Keratinocyte (primary cell): ENCODE data around the gene KCNG2. TPM values are rescaled to one million over a fixed set of nuclear protein-coding genes. Genes with fewer than 3 reads are reported as not detected.

Experiments used
- DNase-seq: peaks from one replicate; pipeline ENCODE4 v3.0.0-alpha.2; 2011; ENCODE audit warnings: low read depth, missing footprints, low spot score
- FAIRE-seq: peaks from 2 replicates; lab custom pipeline; 2011; peaks lifted over from hg19 to GRCh38; lab: Jason Lieb, UNC
- H2AFZ ChIP-seq: 2 replicates; pipeline ENCODE4 v1.6.0; 2012; ENCODE audit warnings: low read length, control low read depth, inconsistent platforms; ENCODE audit not compliant: control insufficient read depth
- H3K27ac ChIP-seq: 2 replicates; pipeline ENCODE4 v1.5.1; 2011; ENCODE audit warnings: low read length; ENCODE audit not compliant: control insufficient read depth, insufficient read depth
- H3K27me3 ChIP-seq: 3 replicates; pipeline ENCODE4 v1.6.0; 2011; ENCODE audit warnings: low read length; ENCODE audit not compliant: control insufficient read depth, insufficient read depth; ENCODE audit errors: extremely low read depth
- H3K36me3 ChIP-seq, 2 experiments: 2 replicates in 1 of 2; 3 replicates in 1 of 2; pipeline ENCODE4 v1.5.1; 2011; ENCODE audit warnings: low read length in 2 of 2, mild to moderate bottlenecking in 1 of 2; ENCODE audit not compliant: control insufficient read depth in 2 of 2, insufficient read depth in 2 of 2; ENCODE audit errors: extremely low read depth in 1 of 2
- H3K4me1 ChIP-seq: 3 replicates; pipeline ENCODE4 v1.5.1; 2011; ENCODE audit warnings: low read length; ENCODE audit not compliant: control insufficient read depth, insufficient read depth; ENCODE audit errors: extremely low read depth
- H3K4me2 ChIP-seq: 3 replicates; pipeline ENCODE4 v1.6.0; 2011; ENCODE audit warnings: low read depth, low read length; ENCODE audit not compliant: control insufficient read depth, insufficient read depth; ENCODE audit errors: extremely low read depth
- H3K4me3 ChIP-seq, 3 experiments: fragments of 200-600 bp in 1 of 3; sonication (generic) in 1 of 3; 2 replicates in 2 of 3; 3 replicates in 1 of 3; pipeline ENCODE4 v1.5.1; 2011 to 2016; ENCODE audit warnings: low read length in 3 of 3, mild to moderate bottlenecking in 3 of 3, control low read depth in 2 of 3, inconsistent platforms in 1 of 3, low read depth in 1 of 3, mixed read lengths in 1 of 3, mixed run types in 1 of 3, moderate library complexity in 1 of 3; ENCODE audit not compliant: control insufficient read depth in 2 of 3, insufficient read depth in 2 of 3; ENCODE audit errors: extremely low read depth in 1 of 3
- H3K79me2 ChIP-seq: 2 replicates; pipeline ENCODE4 v1.6.0; 2012; ENCODE audit warnings: low read length; ENCODE audit not compliant: control insufficient read depth, insufficient read depth
- H3K9ac ChIP-seq: 3 replicates; pipeline ENCODE4 v1.6.0; 2011; ENCODE audit warnings: low read length; ENCODE audit not compliant: control insufficient read depth, insufficient read depth; ENCODE audit errors: extremely low read depth
- H3K9me1 ChIP-seq: 3 replicates; pipeline ENCODE4 v1.6.0; 2011; ENCODE audit warnings: low read length; ENCODE audit not compliant: control insufficient read depth, insufficient read depth; ENCODE audit errors: extremely low read depth
- H3K9me3 ChIP-seq: 2 replicates; pipeline ENCODE4 v1.5.1; 2012; ENCODE audit warnings: low read depth, low read length; ENCODE audit not compliant: control insufficient read depth
- H4K20me1 ChIP-seq: 3 replicates; pipeline ENCODE4 v1.6.0; 2011; ENCODE audit warnings: low read length; ENCODE audit not compliant: control insufficient read depth, insufficient read depth; ENCODE audit errors: extremely low read depth
- EZH2 ChIP-seq: IDR thresholded peaks from one replicate; pipeline ENCODE4 v1.6.1; 2012; ENCODE audit warnings: inconsistent platforms, mild to moderate bottlenecking, low read length, moderate library complexity
- dilution Hi-C: fragments of 300-500 bp; cut with MboI; formaldehyde crosslinking; loops from one replicate; pipeline ENCODE4 v1.7.0; 2020; ENCODE audit warnings: low sequenced_read_pairs; ENCODE audit not compliant: extremely low pct_ligation_motif_present
- polyA plus RNA-seq, 5 experiments: library from polyadenylated mRNA; depleted of rRNA in 3 of 5; stranded (reverse) in 3 of 5; stranded (forward) in 1 of 5; unstranded in 1 of 5; fragments of >200 nt; gene quantifications; 1 replicate in 1 of 5; 2 replicates in 3 of 5; 3 replicates in 1 of 5; pipeline versions ENCODE4 v1.2.1 to v1.2.3, GENCODE V29; 2011 to 2012; ENCODE audit warnings: missing spikeins in 2 of 5, low read depth in 1 of 5, low replicate concordance in 1 of 5
- TF ChIP-seq, protein P1 (sequence below), 3 experiments: IDR thresholded peaks in 1 of 3; conservative IDR thresholded peaks in 1 of 3; optimal IDR thresholded peaks in 1 of 3; 2 replicates in 2 of 3; 3 replicates in 1 of 3; pipeline versions ENCODE3 to v1.5.1; 2011; ENCODE audit warnings: low read length in 3 of 3, mild to moderate bottlenecking in 3 of 3, moderate library complexity in 2 of 3, control low read depth in 1 of 3, inconsistent platforms in 1 of 3; ENCODE audit not compliant: insufficient read depth in 2 of 3; ENCODE audit errors: extremely low read depth in 1 of 3

Gene KCNG2
- polyA plus RNA-seq, 1 donor (not counting 4 experiments of a cell fraction or from before 2014, with no cell fraction given), result not detected

GRCh38 chr18:79940814-79941472 lies 143.2 kb downstream of the KCNG2 start:
- Histone ChIP-seq H3K27ac (no peak overlapping the region), H3K9me3 (peaks cover under 1% of the 10 kb centered on the region), H3K4me3 (no peak overlapping the region), H3K4me2 (no peak overlapping the region), H3K27me3 (no peaks in the 10 kb centered on the region), H2AFZ (no peak overlapping the region), H3K9me1 (no peaks in the 10 kb centered on the region), H4K20me1 (peaks cover 5% of the 10 kb centered on the region), H3K4me1 (peaks cover 6% of the 10 kb centered on the region), H3K9ac (no peak overlapping the region), H3K79me2 (peaks cover 92% of the 10 kb centered on the region), H3K36me3 (peaks cover 20 to 21% of the 10 kb centered on the region in 2 experiments)
- no peak for FAIRE-seq
- DNase-seq, result no peak
- TF ChIP-seq, protein P1, sequence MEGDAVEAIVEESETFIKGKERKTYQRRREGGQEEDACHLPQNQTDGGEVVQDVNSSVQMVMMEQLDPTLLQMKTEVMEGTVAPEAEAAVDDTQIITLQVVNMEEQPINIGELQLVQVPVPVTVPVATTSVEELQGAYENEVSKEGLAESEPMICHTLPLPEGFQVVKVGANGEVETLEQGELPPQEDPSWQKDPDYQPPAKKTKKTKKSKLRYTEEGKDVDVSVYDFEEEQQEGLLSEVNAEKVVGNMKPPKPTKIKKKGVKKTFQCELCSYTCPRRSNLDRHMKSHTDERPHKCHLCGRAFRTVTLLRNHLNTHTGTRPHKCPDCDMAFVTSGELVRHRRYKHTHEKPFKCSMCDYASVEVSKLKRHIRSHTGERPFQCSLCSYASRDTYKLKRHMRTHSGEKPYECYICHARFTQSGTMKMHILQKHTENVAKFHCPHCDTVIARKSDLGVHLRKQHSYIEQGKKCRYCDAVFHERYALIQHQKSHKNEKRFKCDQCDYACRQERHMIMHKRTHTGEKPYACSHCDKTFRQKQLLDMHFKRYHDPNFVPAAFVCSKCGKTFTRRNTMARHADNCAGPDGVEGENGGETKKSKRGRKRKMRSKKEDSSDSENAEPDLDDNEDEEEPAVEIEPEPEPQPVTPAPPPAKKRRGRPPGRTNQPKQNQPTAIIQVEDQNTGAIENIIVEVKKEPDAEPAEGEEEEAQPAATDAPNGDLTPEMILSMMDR (optimal IDR thresholded peaks at IDR 0.05 in 1 of 3, IDR thresholded peaks at IDR 0.05 in 1 of 3, conservative IDR thresholded peaks at IDR 0.05 in 1 of 3; ENCODE audit: extremely low read depth in 1 of 3, insufficient read depth in 2 of 3, low read length in 3 of 3), result no peak
- no peak for TF ChIP-seq EZH2
- dilution Hi-C loops, result no loop called here

DNA sequence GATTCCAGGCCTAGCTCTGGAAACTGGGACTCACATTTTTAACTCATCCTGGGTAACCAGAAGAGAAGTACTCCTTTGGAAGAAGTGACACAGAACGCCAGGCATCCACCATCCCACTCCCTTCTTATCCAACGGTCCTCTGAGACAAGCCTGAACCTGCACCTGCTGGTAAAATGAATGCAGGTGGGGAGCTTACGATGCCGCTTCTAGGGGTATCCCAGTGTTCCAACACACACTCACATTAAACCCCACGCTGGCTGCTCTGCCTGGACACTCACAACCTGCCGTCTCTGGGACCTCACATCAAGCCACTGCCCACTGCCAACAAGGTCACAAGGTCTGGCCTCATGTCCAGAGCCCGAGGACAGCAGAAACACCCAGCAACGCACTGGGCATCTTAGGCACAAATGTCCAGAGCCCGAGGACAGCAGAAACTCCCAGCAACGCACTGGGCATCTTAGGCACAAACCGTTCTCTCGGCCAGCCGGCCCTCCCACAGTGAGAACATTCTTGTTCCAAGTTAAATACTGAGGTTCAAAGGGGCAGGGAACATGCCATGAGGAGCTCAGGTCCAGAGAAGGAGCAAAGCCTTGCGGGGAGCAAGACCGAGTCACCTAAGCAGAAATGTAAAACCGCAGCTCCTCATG lies 143.9 kb downstream of the KCNG2 start:
- no peak for DNase-seq
- Histone ChIP-seq H3K9me1 (no peaks in the 10 kb centered on the region), H3K27ac (no peak overlapping the region), H3K27me3 (no peaks in the 10 kb centered on the region), H2AFZ (no peak overlapping the region), H3K9me3 (no peaks in the 10 kb centered on the region), H3K4me1 (peaks cover 6% of the 10 kb centered on the region), H3K9ac (no peak overlapping the region), H3K36me3 (peaks cover 18 to 20% of the 10 kb centered on the region in 2 experiments), H3K79me2 (peaks cover 92% of the 10 kb centered on the region), H3K4me3 (no peak overlapping the region), H3K4me2 (no peak overlapping the region), H4K20me1 (peaks cover 5% of the 10 kb centered on the region)
- dilution Hi-C loops, result no loop called here
- FAIRE-seq, result no peak
- TF ChIP-seq, protein P1 (optimal IDR thresholded peaks at IDR 0.05 in 1 of 3, IDR thresholded peaks at IDR 0.05 in 1 of 3, conservative IDR thresholded peaks at IDR 0.05 in 1 of 3; ENCODE audit: extremely low read depth in 1 of 3, insufficient read depth in 2 of 3, low read length in 3 of 3), result no peak
- TF ChIP-seq EZH2, result no peak
